Astrocyte of the cerebellum (primary cell): ENCODE measurements around the gene PRDM1.

ENCODE experiments used
- DNase-seq: peaks from one replicate; pipeline ENCODE4 v3.0.0-alpha.2; 2011; ENCODE audit warnings: low read depth
- H3K4me3 ChIP-seq: 2 replicates; pipeline ENCODE4 v1.5.1; 2011; ENCODE audit warnings: mild to moderate bottlenecking, low read depth, low read length, moderate library complexity
- in situ Hi-C: cut with HindIII; loops from 2 replicates; pipeline ENCODE4 v1.10.0; 2017; ENCODE audit warnings: low sequenced_read_pairs
- TF ChIP-seq, protein P1 (sequence below): IDR thresholded peaks from 2 replicates; pipeline ENCODE4 v1.5.1; 2012; ENCODE audit warnings: low read length, low read depth, moderate library complexity, mild to moderate bottlenecking; ENCODE audit errors: missing control alignments

PRDM1 gene

DNA sequence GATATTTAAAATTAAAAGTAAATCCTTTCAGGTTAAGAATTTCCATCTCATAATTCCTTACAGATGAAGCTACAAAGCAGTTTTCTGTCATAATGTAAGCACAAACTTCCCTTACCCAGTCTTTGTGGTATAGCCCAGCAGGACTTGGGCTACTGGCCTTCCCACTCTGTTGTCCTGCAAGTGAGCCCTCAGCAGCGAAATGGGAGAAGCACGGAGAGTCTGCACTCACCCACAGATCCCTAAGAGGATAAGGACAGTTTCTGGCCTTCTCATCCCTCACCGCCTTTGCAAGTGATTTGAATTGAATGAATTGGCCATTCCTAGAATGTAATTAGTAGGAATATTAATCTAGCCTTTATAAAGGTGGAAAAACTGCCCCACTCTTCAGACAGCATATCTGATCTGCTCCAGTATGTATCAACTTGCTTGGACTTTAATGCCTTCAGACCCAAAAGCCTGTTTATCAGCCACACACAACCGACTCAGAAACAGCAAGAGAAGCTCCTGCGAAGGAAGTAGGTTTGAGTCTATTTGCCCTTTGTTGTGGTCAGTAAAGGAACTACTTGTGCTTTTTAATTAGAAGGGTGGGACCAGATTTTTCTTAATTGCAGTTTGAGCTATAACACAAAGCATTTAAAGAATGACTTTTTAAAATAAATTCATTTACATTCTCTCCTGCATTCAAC lies 29.9 kb upstream of the PRDM1 start:
- H3K4me3 ChIP-seq, result no peak overlapping the region
- in situ Hi-C loops, result no loop called here
- DNase-seq, result no peak
- TF ChIP-seq, protein P1, sequence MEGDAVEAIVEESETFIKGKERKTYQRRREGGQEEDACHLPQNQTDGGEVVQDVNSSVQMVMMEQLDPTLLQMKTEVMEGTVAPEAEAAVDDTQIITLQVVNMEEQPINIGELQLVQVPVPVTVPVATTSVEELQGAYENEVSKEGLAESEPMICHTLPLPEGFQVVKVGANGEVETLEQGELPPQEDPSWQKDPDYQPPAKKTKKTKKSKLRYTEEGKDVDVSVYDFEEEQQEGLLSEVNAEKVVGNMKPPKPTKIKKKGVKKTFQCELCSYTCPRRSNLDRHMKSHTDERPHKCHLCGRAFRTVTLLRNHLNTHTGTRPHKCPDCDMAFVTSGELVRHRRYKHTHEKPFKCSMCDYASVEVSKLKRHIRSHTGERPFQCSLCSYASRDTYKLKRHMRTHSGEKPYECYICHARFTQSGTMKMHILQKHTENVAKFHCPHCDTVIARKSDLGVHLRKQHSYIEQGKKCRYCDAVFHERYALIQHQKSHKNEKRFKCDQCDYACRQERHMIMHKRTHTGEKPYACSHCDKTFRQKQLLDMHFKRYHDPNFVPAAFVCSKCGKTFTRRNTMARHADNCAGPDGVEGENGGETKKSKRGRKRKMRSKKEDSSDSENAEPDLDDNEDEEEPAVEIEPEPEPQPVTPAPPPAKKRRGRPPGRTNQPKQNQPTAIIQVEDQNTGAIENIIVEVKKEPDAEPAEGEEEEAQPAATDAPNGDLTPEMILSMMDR, result no peak

DNA sequence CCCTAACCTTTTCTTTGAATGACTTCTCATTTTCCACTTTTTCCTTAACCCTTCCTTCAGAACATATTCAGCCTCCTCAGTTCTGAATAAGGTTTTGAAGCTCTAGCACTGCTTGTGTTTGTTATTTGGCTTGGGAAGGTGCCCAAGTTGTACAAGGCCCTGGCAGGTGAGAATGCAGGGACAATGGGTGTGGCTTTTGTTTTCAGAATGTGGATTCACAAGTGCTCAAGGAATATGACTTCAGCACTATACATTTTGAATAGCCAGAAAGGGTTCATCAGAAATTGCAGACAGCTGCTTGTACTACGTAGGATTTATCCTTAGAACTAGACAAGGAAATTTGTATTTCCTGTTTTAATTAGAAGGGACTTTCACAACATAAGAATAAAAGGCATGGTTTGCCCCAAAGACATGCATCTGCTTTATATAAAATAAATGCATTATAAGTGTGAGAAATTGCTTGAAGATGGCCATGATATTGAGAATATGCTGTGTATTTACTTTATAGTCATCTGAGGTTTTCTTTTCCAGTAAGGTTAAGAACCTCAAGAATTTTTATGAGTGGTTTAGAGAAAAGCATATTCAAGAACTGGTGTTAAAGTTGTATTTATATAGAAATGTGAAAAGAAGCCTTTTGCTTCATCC lies 29.3 kb upstream of the PRDM1 start:
- no peak overlapping the region for H3K4me3 ChIP-seq
- DNase-seq, result no peak
- TF ChIP-seq, protein P1, result no peak
- in situ Hi-C loops, result no loop called here

DNA sequence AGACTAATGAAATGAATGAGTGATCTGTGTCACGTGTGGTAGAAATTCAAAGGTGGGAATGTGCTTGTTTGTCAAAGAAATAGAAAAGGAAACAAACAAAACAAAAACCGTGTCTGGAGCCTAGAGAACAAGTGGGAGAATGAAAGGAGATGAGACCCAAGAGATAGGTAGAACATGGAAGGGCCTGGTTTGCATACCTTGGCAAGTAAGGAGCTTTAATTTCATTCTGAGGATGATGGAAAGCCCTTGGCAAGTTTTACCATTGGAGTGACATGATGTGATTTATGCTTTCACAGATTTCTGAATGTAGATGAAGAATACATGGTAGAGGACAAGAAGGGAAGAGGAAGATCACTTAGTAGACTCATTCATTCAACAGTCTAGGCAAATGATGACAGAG lies 26.8 kb upstream of the PRDM1 start:
- DNase-seq, result no peak
- in situ Hi-C loops, result no loop called here
- H3K4me3 ChIP-seq, result no peak overlapping the region
- TF ChIP-seq, protein P1, result no peak

DNA sequence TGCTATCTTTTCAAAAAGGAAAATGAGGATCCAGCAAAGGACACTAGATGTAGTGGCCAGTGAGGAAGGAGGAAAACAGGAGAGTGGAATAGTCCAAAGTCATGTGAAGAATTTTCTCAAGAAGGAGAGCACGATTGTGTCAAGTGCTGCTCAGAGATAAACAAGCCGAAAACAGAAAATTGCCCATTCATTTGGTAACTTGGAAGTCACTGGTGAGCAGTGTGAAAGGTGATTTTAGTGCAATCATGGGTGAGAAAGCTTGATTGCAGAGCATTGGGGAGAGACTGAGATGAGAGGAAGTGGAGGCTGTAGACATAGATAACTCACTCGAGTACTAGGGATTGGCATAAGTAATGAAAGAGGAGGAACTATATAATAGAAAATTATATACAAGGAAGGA lies 26.0 kb upstream of the PRDM1 start:
- in situ Hi-C loops, result no loop called here
- no peak for DNase-seq
- TF ChIP-seq, protein P1, result no peak
- H3K4me3 ChIP-seq, result no peak overlapping the region

DNA sequence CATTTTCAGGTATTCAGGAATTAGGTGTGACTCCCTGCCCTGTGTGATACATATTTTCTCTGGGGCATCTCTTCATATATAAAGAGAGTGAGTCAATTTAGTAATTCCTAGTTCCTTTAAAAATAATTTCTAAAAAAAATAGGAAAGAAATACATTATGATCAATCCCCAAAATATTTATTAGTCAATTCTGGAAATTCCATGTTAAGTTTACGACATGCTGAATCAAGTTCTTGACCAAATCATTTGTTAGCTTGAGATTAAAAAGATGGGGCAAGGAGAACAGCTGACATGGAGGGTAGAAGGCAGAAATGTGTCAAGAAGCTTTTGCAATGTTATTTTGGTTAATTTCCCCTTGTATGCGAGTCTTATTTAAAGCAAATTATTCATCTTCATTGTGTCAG lies 22.7 kb upstream of the PRDM1 start:
- no peak overlapping the region for H3K4me3 ChIP-seq
- TF ChIP-seq, protein P1, result no peak
- in situ Hi-C loops, result no loop called here
- no peak for DNase-seq

DNA sequence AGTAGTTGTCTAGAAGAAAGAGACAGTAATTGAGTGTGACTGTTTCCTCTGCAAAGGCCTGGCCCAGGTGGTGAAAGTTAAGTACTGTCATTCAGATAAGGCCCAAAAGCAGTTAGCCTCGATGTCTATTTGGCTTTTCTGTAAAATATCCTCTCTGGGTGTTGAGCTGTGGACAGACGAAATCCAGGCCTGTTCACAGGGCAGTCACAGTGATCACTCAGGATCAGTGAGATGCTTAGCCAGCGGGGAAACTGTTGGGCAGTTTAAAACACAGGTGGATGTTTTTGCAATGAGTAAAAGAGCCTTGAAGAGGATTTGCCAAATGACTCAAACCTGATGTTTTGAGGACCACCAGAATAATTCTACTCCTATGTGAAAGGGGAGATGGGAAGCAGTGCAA lies 22.0 kb upstream of the PRDM1 start:
- DNase-seq, result no peak
- TF ChIP-seq, protein P1, result no peak
- H3K4me3 ChIP-seq, result no peak overlapping the region
- in situ Hi-C loops, result no loop called here
